K562 treated with DMSO at 1 percent for 4 hours (cell line): ENCODE results near the gene FNDC3B. TPM values are rescaled to one million over a fixed set of nuclear protein-coding genes. Genes with fewer than 3 reads are reported as not detected.

Experiments
- total RNA-seq: library from RNA; unstranded; fragments of 300-600 nt; gene quantifications from 2 replicates; pipeline ENCODE4 v1.2.3, GENCODE V29; 2022; ENCODE audit not compliant: insufficient read depth

Gene FNDC3B
- 14.4 and 20.9 TPM in 2 replicates for total RNA-seq

DNA sequence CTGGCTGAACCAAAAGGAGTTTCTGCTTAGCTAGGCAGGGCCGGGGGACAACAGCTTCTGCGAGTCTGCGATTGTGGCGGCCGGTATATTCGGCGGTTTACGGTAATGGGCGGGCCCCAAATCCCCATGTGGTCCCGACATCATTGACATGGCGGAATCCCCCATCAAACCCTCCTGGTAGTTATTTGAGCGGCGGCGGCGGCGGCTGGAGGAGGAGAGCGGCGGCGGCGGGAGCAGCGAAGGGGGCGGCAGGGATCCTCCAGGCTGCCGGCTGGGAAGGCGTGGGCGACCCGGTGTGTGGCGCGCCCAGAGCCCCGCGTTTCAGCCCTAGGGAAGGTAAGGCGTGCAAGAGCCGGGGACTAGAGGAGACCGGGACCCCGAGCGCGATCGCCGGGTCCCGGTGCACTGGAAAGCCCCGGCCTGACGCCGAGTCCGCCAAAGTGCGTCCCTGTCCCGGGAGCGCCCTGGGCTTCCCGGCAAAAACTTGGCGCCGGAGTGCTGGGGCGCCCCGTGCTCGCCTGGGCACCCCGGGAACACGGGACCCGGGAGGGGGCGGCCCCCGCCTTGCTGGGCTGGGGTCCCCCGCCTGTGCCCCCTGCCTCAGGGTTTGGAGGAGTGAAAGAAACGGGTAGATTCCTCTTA is at the start of gene FNDC3B:
Gene FNDC3B (plus strand): TSS at position 143 of the 642 bp plus-strand sequence. CDS start 72,902 bp downstream, outside the sequence.

DNA sequence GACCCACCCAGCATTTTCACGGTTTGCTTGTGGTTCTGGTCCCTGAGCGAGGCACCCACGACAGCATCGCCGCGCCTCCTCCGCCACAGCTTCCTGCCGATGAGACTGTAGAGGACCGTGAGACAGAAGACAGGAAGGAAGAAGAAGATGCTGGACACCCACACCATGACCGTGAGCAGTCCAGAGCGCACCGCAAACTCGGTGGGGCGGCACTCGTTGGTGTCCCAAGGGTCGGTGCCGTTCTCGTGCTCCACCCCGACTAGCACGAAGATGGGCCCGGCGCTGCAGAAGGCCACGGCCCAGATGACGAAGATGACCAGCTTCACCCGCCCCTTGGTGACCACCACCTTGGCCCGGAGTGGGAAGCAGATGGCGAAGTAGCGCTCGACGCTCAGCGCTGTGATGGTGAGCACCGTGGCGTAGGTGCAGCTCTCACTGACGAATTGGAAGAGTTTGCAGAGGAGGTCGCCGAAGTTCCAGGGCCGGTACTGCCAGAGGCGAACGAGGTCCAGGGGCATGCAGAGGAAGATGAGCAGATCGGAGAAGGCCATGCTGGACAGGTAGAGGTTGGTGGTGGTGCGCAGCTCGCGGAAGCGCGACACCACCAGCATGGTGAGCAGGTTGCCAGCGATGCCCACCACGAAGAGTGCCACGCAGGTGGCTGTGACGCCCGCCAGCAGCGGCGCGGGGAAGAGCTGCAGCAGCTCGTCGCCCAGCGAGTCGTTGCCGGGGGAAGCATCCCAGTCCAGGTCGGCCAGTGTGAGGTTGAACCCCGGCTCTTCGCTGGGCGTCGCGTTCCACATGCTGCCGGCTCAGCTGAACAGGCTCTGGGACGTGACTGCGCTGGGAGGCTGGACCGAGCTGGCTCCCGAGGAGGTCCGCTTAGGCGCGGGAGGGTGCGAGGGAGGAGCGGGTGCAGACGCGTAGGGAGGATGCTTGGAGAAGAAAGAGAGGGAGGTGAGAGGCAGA is 408.5 kb downstream of the FNDC3B start, which contains the start of gene GHSR:
Gene GHSR (minus strand): TSS at position 846 of the 969 bp plus-strand sequence. CDS start 43 bp downstream, at position 803.

Other genes starting within 250 kb of the FNDC3B start
- 21.6 and 23.7 TPM in 2 replicates for gene PLD1, start 229.1 kb upstream of the FNDC3B start, total RNA-seq
- gene TMEM212, start 196.2 kb upstream of the FNDC3B start, total RNA-seq = not detected in 2 replicates